Measurements from ENCODE around the gene ASB9.

ASB9 gene

GRCh38 chrX:15214588-15214987, 55.3 kb downstream of the ASB9 start:
- Histone ChIP-seq H3K36me3 (replicated peaks; ENCODE audit: insufficient read depth, low read length) (no peaks in the 10 kb centered on the region), H3F3A (ENCODE audit: insufficient read depth, low read length) (no peaks in the 10 kb centered on the region), H3K27me3 (replicated peaks; ENCODE audit: insufficient read depth, low read length) (no peaks in the 10 kb centered on the region), H3K4me3 (ENCODE audit: low read length) (no peak overlapping the region), H3K4me1 (ENCODE audit: low read length) (no peaks in the 10 kb centered on the region), H3K4me2 (ENCODE audit: low read depth, low read length) (no peak overlapping the region), H3K27ac (ENCODE audit: low read length) (no peak overlapping the region), H3K79me2 (ENCODE audit: low read length) (no peaks in the 10 kb centered on the region), H3K9ac (ENCODE audit: low read length) (no peak overlapping the region), H3K9me2 (replicated peaks; ENCODE audit: insufficient read depth, low read length) (no peaks in the 10 kb centered on the region), H3K9me3 (replicated peaks; ENCODE audit: insufficient read depth, low read length) (no peaks in the 10 kb centered on the region), H2AFZ (ENCODE audit: low read length) (no peak overlapping the region), H4K20me1 (ENCODE audit: insufficient read depth, low read length) (no peaks in the 10 kb centered on the region)
- DNase-seq = no peak
- TF ChIP-seq CTCF (IDR thresholded peaks at IDR 0.05; ENCODE audit: low read length) (no peak), EZH2phosphoT487 (IDR thresholded peaks at IDR 0.05; ENCODE audit: low read length) (no peak), EZH2 (optimal IDR thresholded peaks at IDR 0.05; ENCODE audit: low read depth, low read length) (no peak)

- Histone ChIP-seq H3K9me3 (replicated peaks; ENCODE audit: insufficient read depth, low read length) (no peaks in the 10 kb centered on the region), H3K4me3 (ENCODE audit: low read length) (no peak overlapping the region), H3K4me1 (ENCODE audit: low read length) (peaks cover 4% of the 10 kb centered on the region; the same call in 1 of the 2 replicates), H3K27me3 (replicated peaks; ENCODE audit: insufficient read depth, low read length) (no peaks in the 10 kb centered on the region), H3K4me2 (ENCODE audit: low read depth, low read length) (no peak overlapping the region), H3K36me3 (replicated peaks; ENCODE audit: insufficient read depth, low read length) (no peaks in the 10 kb centered on the region), H2AFZ (ENCODE audit: low read length) (no peak overlapping the region), H3F3A (ENCODE audit: insufficient read depth, low read length) (no peaks in the 10 kb centered on the region), H3K9ac (ENCODE audit: low read length) (no peak overlapping the region), H3K27ac (ENCODE audit: low read length) (no peak overlapping the region), H3K9me2 (replicated peaks; ENCODE audit: insufficient read depth, low read length) (no peaks in the 10 kb centered on the region), H4K20me1 (ENCODE audit: insufficient read depth, low read length) (no peaks in the 10 kb centered on the region), H3K79me2 (ENCODE audit: low read length) (no peaks in the 10 kb centered on the region)
- TF ChIP-seq EZH2 (optimal IDR thresholded peaks at IDR 0.05; ENCODE audit: low read depth, low read length) = no peak
- TF ChIP-seq EZH2phosphoT487 (IDR thresholded peaks at IDR 0.05; ENCODE audit: low read length) = no peak
- TF ChIP-seq CTCF (IDR thresholded peaks at IDR 0.05; ENCODE audit: low read length) = no peak
- no peak for DNase-seq
These were observed 60.8 kb downstream of the ASB9 start for GRCh38 chrX:15209096-15209495.

GRCh38 chrX:15207994-15208393, 61.9 kb downstream of the ASB9 start:
- H3F3A ChIP-seq (ENCODE audit: insufficient read depth, low read length) = no peaks in the 10 kb centered on the region
- H3K36me3 ChIP-seq (replicated peaks; ENCODE audit: insufficient read depth, low read length) = no peaks in the 10 kb centered on the region
- no peak for DNase-seq
- H3K4me2 ChIP-seq (ENCODE audit: low read depth, low read length) = no peak overlapping the region
- peaks cover 10% of the 10 kb centered on the region for H3K4me1 ChIP-seq (ENCODE audit: low read length)
- H3K9me2 ChIP-seq (replicated peaks; ENCODE audit: insufficient read depth, low read length) = no peaks in the 10 kb centered on the region
- no peak overlapping the region for H2AFZ ChIP-seq (ENCODE audit: low read length)
- no peaks in the 10 kb centered on the region for H4K20me1 ChIP-seq (ENCODE audit: insufficient read depth, low read length)
- H3K79me2 ChIP-seq (ENCODE audit: low read length) = no peaks in the 10 kb centered on the region
- no peak overlapping the region for H3K27ac ChIP-seq (ENCODE audit: low read length)
- no peak overlapping the region for H3K4me3 ChIP-seq (ENCODE audit: low read length)
- H3K9ac ChIP-seq (ENCODE audit: low read length) = no peak overlapping the region
- TF ChIP-seq EZH2phosphoT487 (IDR thresholded peaks at IDR 0.05; ENCODE audit: low read length) (no peak), CTCF (IDR thresholded peaks at IDR 0.05; ENCODE audit: low read length) (no peak), EZH2 (optimal IDR thresholded peaks at IDR 0.05; ENCODE audit: low read depth, low read length) (no peak)
- H3K27me3 ChIP-seq (replicated peaks; ENCODE audit: insufficient read depth, low read length) = no peaks in the 10 kb centered on the region
- H3K9me3 ChIP-seq (replicated peaks; ENCODE audit: insufficient read depth, low read length) = no peaks in the 10 kb centered on the region

Measured in MM.1S (cell line).